ENCODE data around the gene ATP8B4. TPM values are rescaled to one million over a fixed set of nuclear protein-coding genes. Genes with fewer than 3 reads are reported as not detected.

The ATP8B4 gene
- total RNA-seq, 2 donors from 2014 or later: 13.8 to 21.1 TPM

GRCh38 chr15:49814709-49815108, 304.3 kb downstream of the ATP8B4 start:
- DNase-seq (ENCODE audit: low spot score): no peak
- intact Hi-C loops (cut with DNase I): no loop called here

- intact Hi-C loops (cut with DNase I): no loop called here
- DNase-seq (ENCODE audit: low spot score): no peak
These were observed 305.4 kb downstream of the ATP8B4 start for GRCh38 chr15:49813625-49814024.

- DNase-seq (ENCODE audit: low spot score): no peak
- intact Hi-C loops (cut with DNase I): no loop called here
These were observed 308.3 kb downstream of the ATP8B4 start for GRCh38 chr15:49810720-49811119.

- intact Hi-C loops (cut with DNase I): no loop called here
- DNase-seq (ENCODE audit: low spot score): no peak
These were observed 309.0 kb downstream of the ATP8B4 start for GRCh38 chr15:49809894-49810609.

GRCh38 chr15:49808341-49808740, 310.7 kb downstream of the ATP8B4 start:
- intact Hi-C loops (cut with DNase I): no loop called here
- DNase-seq (ENCODE audit: low spot score): no peak

Other genes with a start within 250 kb of the ATP8B4 start
- 1 to 10 TPM in 1 of 2 donors, under 1 TPM in 1; 0.33 to 1.1 TPM for gene SLC27A2, start 63.0 kb upstream of the ATP8B4 start, total RNA-seq
- gene HDC, start 146.5 kb upstream of the ATP8B4 start, total RNA-seq: 1 to 10 TPM; 3.6 to 5.4 TPM
- 10 to 100 TPM; 11.6 to 16.7 TPM for gene GABPB1, start 236.0 kb upstream of the ATP8B4 start, total RNA-seq